ENCODE data around the gene NEDD4L. TPM values are rescaled to one million over a fixed set of nuclear protein-coding genes. Genes with fewer than 3 reads are reported as not detected.
"Not testable (repeated sequence)": the region's sequence is repeated elsewhere in the genome, so short reads cannot be mapped to it uniquely, and the experiment has no call there.

The NEDD4L gene
- total RNA-seq, 1 donor from 2014 or later = 9.7 TPM

GRCh38 chr18:58150772-58151171, 106.7 kb downstream of the NEDD4L start:
- no peak for DNase-seq (ENCODE audit: low read depth in 2 of 2)

DNA sequence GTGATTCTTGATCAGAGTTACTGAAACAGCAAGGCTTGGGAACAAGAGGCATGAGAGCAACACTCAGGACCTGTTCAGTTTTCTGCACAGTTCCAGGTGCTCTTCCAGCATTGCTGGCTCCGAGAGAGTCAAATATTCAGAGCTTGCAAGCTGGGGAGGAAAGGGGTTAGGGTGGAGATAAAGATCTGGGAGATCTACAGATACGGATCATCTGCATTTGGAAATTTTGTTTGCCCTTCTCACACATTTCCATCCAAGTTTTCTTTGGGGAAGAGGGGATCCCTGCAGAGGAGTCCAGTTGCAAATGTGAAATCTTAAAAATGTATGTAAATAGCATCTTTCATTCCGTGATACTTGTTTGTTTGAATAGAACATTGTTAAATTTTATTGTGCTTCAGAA, 108.2 kb downstream of the NEDD4L start:
- no peak for DNase-seq (ENCODE audit: low read depth in 2 of 2)

DNA sequence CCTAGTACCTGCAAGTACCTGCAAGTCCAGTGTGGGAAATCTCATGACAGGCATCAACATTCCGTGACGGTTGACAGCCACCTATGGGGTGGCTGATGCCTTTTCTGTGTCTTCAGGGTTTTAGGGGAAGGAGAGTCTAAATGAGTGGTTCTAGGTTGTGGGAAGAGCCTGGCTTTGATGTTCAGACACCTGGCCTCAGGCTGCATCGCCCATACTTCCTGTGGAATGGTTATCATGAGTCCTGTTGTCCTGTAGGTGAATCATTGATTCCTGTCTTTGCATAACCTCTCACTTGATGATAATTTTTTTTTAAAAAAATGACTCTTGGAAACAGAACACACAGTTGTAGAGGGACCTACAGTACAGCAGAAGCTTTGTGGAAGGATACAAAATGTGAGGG, 108.9 kb downstream of the NEDD4L start:
- DNase-seq (ENCODE audit: low read depth in 2 of 2) = no peak

DNA sequence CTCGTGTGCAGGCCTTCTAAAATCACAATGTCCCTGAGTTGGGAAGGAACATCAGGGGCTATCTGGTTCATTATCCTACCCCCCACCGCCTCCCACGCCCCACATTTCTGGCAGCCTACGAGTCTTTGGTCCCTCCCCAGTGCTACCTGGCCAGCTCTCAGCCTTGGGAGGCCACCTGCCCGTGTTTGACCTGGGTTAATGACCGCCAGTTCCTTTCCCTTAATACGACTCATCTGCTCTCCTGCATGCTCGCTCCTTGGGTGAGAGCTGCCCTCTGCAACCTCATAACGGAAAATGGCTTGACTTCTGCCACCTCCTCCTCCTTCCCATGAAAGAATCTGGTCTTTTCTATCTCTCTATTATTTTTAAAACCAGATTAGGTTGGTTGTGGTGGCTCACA, 112.5 kb downstream of the NEDD4L start:
- DNase-seq (ENCODE audit: low read depth in 2 of 2) = no peak

- DNase-seq (ENCODE audit: low read depth in 2 of 2) = no peak
These were observed 113.2 kb downstream of the NEDD4L start for GRCh38 chr18:58157237-58157636.

DNA sequence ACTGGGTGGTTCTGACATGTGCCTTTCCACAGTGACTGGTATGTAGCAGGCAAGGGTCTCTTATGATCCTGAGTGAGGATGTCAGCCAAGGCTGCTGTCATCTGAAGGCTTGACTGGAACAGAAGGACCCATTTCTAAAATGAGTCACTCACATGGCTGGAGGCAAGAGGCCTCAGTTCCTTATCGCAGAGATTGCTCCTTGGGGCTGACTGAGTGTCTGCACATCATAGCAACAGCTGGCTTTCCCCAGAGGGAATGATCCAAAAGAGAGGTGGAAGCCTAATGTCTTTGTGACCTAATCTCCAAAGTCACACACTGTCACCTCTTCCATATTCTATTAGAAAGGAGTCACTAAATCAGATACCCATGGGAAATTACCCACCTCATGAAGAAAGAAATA, 114.0 kb downstream of the NEDD4L start:
- DNase-seq (ENCODE audit: low read depth in 2 of 2) = no peak

DNA sequence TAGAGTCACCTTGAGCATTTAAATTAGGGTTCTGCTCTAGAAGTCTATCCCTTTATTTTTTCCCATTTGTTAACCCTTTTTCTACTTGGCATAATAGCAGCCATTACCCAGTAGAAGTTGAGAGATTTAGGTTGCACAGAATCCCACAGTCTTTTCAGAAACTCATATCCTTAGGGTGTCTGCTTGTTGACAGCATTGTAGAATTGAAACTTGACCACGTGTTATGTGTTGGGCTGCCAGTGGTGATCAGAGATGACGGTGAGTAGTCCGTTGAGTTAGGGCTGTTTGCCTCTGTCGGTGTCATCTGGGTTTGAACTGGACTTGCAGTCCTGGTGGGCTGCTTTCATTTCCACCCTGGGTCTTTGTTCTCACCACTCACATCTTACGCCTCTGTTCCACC, 114.4 kb downstream of the NEDD4L start:
- DNase-seq (ENCODE audit: low read depth in 2 of 2) = no peak

GRCh38 chr18:58161659-58162058, 117.6 kb downstream of the NEDD4L start:
- peak in 1 of 2 donors; percentile 13 for DNase-seq (ENCODE audit: low read depth in 2 of 2)

DNA sequence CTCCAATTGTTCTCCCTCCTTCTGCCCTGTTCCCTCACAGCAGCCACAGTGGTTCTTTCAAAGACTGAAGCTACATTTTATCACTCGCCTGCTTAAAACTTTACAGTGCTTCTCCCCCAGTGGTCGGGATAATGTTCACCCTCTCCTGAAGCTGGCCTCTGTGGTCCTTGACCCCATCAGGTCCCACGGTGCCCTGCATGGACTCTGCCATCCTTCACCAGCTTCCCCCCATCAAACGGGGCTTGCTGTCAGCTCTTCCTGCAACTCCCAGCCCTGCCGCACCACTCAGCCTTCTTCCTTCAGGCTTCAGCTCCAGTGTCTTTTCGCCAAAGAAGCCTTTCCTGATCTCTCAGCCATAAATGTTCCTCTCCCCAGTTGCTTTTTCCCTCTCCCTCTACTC, 118.1 kb downstream of the NEDD4L start:
- DNase-seq (ENCODE audit: low read depth in 2 of 2) = no peak

DNA sequence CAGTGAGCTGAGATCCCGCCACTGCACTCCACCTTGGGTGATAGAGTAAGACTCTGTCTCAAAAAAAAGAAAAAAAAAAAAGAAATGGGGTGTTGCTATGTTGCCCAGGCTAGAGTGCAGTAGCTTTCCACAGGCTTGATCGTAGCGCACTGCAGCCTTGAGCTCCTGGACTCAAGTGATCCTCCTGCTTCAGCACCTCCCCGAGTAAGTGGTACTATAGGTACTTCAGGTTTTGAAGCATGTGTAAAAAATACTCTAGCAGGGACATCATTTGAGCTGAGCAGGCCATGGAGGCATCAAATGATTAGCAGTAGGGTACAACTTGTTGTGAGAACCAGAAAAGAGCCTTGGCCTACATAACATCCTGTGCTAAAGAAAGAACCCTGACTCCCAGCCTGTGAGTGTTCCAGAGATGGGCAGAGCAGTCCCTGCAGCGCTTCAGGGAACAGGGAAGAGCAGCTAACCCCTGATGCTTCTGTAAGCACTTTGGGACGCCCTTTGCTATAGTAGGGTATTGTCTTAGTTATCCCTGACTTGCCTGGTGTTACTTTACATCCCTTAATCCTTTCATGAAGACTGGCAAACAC, 119.1 kb downstream of the NEDD4L start:
- no peak for DNase-seq (ENCODE audit: low read depth in 2 of 2)

DNA sequence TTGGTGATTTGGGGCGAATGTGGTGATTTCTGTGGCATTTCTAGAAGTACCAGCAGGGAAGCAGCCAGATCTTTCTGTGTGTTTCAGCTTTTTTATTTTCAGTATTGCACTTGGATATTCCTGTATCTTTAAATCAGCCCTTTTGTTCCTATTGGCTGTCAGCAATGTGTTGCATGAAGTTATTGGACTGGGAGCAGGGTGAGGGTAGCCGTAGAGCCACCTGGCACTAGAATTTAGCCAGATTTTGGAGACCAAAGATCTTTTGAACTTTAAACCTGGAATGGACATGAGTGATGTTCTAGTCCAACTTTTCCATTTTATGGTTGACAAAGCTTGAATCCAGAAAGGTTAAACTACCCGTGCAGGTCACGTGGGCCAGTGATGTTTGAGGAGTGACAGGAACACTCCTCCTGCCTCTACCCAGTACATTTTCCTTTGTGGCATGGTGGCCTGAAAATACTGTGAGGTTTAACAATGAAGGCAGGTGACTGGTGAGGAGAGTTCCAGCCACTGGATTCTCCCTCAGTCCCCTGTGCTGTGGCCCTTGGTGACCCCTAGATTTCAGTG, 122.3 kb downstream of the NEDD4L start:
- no peak for DNase-seq (ENCODE audit: low read depth in 2 of 2)

- no peak for DNase-seq (ENCODE audit: low read depth in 2 of 2)
These were observed 123.0 kb downstream of the NEDD4L start for GRCh38 chr18:58167073-58167472.

GRCh38 chr18:58168221-58168620, 124.2 kb downstream of the NEDD4L start:
- DNase-seq (ENCODE audit: low read depth in 2 of 2) = no peak

- DNase-seq (ENCODE audit: low read depth in 2 of 2) = no peak
These were observed 125.0 kb downstream of the NEDD4L start for GRCh38 chr18:58168993-58169392.

DNA sequence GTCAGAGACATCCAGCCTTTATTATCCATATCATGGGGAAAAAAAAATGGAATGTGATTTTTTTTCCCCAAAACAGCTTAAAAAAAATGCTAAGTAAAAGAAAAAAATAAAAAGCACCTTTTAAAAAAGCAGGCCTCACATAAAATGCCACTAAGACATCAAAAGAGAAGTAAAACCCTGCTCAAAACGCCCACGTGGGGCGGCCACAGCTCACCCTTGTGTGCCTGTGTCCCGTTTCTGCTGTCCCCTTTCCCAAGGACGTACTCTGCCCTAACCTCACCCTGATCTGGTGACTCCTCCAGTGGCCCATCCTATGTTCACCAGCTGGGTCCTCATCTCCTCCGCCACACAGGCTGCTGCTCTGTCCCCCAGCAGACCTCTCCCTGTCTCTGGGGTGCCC, 125.4 kb downstream of the NEDD4L start:
- DNase-seq (ENCODE audit: low read depth in 2 of 2) = no peak

DNA sequence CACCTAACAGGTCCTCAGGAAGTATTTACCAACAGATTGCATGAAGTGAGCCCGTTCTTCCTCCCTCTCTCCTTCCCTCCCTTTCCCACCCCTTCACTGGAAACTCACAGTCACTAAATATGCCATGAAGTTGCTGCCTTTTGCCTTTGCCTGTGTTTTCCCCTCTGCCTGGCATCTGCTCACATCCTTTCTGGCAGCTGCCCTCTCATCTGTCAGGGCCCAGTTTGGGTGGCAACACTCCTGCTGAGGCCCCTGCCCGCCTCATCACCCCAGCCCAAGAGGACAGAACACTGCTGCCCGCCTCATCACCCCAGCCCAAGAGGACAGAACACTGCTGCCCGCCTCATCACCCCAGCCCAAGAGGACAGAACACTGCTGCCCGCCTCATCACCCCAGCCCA, 126.0 kb downstream of the NEDD4L start:
- not testable (repeated sequence) for DNase-seq (ENCODE audit: low read depth in 2 of 2)

GRCh38 chr18:58172031-58172430, 128.0 kb downstream of the NEDD4L start:
- no peak for DNase-seq (ENCODE audit: low read depth in 2 of 2)

DNA sequence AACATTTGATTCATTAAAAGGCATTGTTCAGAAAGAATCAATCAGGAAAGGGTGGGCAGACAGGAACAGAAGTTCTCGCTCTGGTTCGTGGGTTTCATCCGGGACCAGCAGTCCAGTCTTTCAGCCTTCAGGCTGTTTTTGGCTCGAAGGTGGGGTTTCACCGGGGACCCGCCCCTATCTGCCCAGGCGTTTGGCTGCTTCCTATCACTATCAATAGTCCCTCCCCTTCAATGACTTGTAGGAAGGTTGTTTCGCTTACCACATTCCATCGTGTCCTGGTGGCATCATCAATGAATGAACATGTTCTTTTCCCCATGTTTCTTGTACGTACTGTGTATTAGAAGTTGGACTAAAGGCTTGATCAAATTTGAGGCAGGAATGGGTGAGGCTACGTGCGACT, 130.3 kb downstream of the NEDD4L start:
- no peak for DNase-seq (ENCODE audit: low read depth in 2 of 2)

- DNase-seq (ENCODE audit: low read depth in 2 of 2) = no peak
These were observed 131.2 kb downstream of the NEDD4L start for GRCh38 chr18:58175122-58175785.

DNA sequence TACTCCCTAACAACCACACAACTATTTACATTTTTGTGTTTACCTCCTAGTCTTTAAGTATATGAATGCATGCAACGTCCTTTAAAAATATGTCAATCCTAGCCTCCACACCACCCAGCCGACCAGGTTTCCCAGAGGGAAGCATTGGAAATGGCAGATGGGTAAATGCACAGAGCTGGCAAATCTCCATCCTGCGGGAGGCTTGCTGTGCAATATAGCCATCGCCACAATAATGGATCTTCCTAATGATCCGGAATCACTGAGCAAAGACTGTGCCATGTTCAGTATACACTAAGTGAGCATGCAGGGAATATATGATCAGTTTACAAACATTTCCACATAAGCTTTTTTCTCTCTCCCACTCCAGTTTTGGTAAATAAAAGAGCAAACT, 131.8 kb downstream of the NEDD4L start:
- no peak for DNase-seq (ENCODE audit: low read depth in 2 of 2)

DNA sequence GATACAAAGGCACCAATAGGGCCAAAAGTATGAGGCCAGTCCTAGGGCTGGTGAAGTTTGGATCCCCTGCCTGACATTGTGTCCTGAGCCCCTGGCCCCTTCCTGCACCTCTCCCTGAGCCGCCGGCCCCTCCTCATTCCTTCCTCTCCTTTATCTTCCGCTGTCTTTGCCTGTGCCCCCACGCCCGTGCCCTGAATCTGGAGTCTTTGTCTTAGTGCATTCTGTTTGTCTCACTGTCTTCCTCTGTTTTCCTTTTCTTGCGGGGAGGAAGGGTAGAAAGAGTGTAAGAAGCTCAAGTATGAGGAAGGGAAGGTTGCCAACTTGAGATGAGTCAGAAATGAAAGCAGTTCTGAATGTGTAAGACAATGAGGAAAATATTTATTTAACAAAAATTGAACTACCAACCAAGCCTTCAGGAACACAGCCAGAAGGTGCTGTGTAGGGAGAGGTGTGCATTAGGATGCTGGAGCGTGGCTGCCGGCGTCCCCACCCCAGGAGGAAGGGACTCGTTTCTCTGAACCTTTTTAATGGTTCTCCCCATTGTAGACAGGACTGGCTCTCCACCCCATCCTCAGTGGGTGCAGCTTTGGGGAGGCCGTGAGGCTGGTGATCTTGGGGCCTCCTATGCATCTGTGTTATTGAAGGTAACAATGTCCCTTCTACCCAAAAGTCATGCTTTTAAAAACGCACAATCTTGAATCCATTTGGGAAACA, 133.1 kb downstream of the NEDD4L start:
- peak in 1 of 2 donors; percentile 85 for DNase-seq (ENCODE audit: low read depth in 2 of 2)

DNA sequence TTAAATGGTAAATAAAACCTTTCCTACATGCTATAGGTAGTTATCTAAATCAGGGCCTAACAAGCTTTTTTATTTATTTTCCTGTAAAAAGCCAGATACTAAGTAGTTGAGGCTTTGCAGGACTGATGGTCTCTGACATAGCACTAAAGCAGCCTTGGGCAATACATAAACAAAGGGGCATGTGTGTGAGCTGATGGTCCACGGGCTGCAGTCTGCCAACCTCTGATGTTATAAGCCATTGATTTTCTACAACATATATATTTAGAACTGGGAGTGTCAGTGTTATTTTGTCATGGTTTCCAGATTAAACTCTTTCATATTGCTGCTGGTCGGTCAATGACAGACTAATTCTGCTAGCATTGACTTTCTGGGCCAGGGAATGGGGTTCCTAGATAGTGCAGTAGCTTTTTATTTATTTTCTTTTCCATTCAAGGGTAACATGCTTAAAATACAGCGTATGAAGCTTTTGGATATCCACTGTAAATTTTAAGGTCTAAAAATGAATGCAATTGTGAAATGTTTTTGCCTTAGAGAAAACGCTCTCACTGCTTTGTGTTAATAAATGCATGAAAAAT, 134.0 kb downstream of the NEDD4L start:
- DNase-seq (ENCODE audit: low read depth in 2 of 2) = no peak
